WTC11 (cell line): Measurements from ENCODE around the gene PKMYT1. TPM values are rescaled to one million over a fixed set of nuclear protein-coding genes. Genes with fewer than 3 reads are reported as not detected.

Experiments
- ATAC-seq: fragments of 200-7000 bp; cut with Tn5 transposase; 2 replicates; pipeline ENCODE4 v1.10.0; 2021; ENCODE audit warnings: mild to moderate bottlenecking, moderate library complexity
- CTCF ChIA-PET: fragments of 300-600 bp; sonication (Branson Sonifier 250); formaldehyde crosslinking; loops from one replicate; lab custom pipeline; 2021; ENCODE audit warnings: antibody characterized with exemption; lab: Charles Lee
- POLR2A ChIA-PET: fragments of 350-600 bp; sonication (Branson Sonifier 250); formaldehyde crosslinking; loops from one replicate; lab custom pipeline; 2021; ENCODE audit warnings: antibody characterized with exemption; lab: Charles Lee
- DNase-seq: peaks from one replicate; pipeline ENCODE4 v3.0.0; 2021; ENCODE audit warnings: low spot score
- H3K27ac Mint-ChIP-seq: 2 replicates; pipeline ENCODE4 v1.8.0; 2021; ENCODE audit warnings: mixed read lengths
- H3K27me3 Mint-ChIP-seq: 2 replicates; pipeline ENCODE4 v1.8.0; 2021; ENCODE audit warnings: low read depth, mild to moderate bottlenecking, moderate library complexity, mixed read lengths
- H3K36me3 Mint-ChIP-seq: 2 replicates; pipeline ENCODE4 v1.8.0; 2021; ENCODE audit warnings: mixed read lengths
- H3K4me1 Mint-ChIP-seq: 2 replicates; pipeline ENCODE4 v1.8.0; 2022; ENCODE audit warnings: mixed read lengths
- H3K4me3 Mint-ChIP-seq: 2 replicates; pipeline ENCODE4 v1.8.0; 2021; ENCODE audit warnings: mild to moderate bottlenecking, moderate library complexity, mixed read lengths
- H3K9me3 Mint-ChIP-seq: 2 replicates; pipeline ENCODE4 v1.8.0; 2021; ENCODE audit warnings: mixed read lengths
- AFF4 ChIP-seq: sonication (generic); formaldehyde crosslinking; IDR thresholded peaks from 2 replicates; pipeline ENCODE4 v1.8.1; 2023; ENCODE audit warnings: mild to moderate bottlenecking, missing genetic modification reagents, borderline replicate concordance
- AR ChIP-seq: fragments of 250-450 bp; sonication (Bioruptor Pico); IDR thresholded peaks from 2 replicates; pipeline ENCODE4 v1.9.0; 2021; ENCODE audit warnings: mild to moderate bottlenecking
- ARID4B ChIP-seq: sonication (generic); formaldehyde crosslinking; IDR thresholded peaks from 2 replicates; pipeline ENCODE4 v1.8.0; 2023; ENCODE audit warnings: missing genetic modification reagents, mild to moderate bottlenecking, borderline replicate concordance
- ATF3 ChIP-seq: sonication (generic); formaldehyde crosslinking; conservative IDR thresholded peaks from 2 replicates; pipeline ENCODE4 v1.8.1; 2022; ENCODE audit warnings: mild to moderate bottlenecking, missing genetic modification reagents
- FOXK1 ChIP-seq: sonication (generic); formaldehyde crosslinking; IDR thresholded peaks from 2 replicates; pipeline ENCODE4 v1.8.0; 2022; ENCODE audit warnings: mild to moderate bottlenecking, moderate library complexity, missing genetic modification reagents
- JAZF1 ChIP-seq: fragments of 250-450 bp; sonication (Bioruptor Pico); IDR thresholded peaks from 2 replicates; pipeline ENCODE4 v1.9.0; 2021; ENCODE audit warnings: moderate library complexity, mild to moderate bottlenecking, inconsistent platforms
- MYBL2 ChIP-seq: sonication (generic); formaldehyde crosslinking; IDR thresholded peaks from 2 replicates; pipeline ENCODE4 v1.8.1; 2023; ENCODE audit warnings: mild to moderate bottlenecking, moderate library complexity, missing genetic modification reagents
- NR1H2 ChIP-seq: sonication (generic); formaldehyde crosslinking; IDR thresholded peaks from 2 replicates; pipeline ENCODE4 v1.9.0; 2021; ENCODE audit warnings: mild to moderate bottlenecking, moderate library complexity, missing genetic modification reagents
- PRDM15 ChIP-seq: sonication (generic); formaldehyde crosslinking; IDR thresholded peaks from 2 replicates; pipeline ENCODE4 v1.8.0; 2022; ENCODE audit warnings: missing genetic modification reagents
- SP1 ChIP-seq: sonication (generic); formaldehyde crosslinking; conservative IDR thresholded peaks from 2 replicates; pipeline ENCODE4 v1.8.1; 2022; ENCODE audit warnings: missing genetic modification reagents
- TEAD4 ChIP-seq: sonication (generic); formaldehyde crosslinking; IDR thresholded peaks from 2 replicates; pipeline ENCODE4 v1.8.0; 2022; ENCODE audit warnings: mild to moderate bottlenecking, missing genetic modification reagents
- ZNF532 ChIP-seq: fragments of 250-450 bp; sonication (Bioruptor Pico); IDR thresholded peaks from 2 replicates; pipeline ENCODE4 v1.9.0; 2021; ENCODE audit warnings: mild to moderate bottlenecking, borderline replicate concordance
- total RNA-seq: library from RNA; stranded (reverse); gene quantifications from 3 replicates; pipeline ENCODE4 v1.2.3, GENCODE V29; 2021

Gene PKMYT1
- total RNA-seq, 1 experiment from 2014 or later = 120 TPM

GRCh38 chr16:2980227-2981176 is at the start of gene PKMYT1 (continued):
- TF ChIP-seq AR (CRISPR knock-in tag) (no peak), SP1 (CRISPR knock-in tag) (peak; percentile 83)

- ChIA-PET CTCF (interaction anchor here (1.0 to 9.8 kb wide), 9 partner anchors 9 to 69 kb away, joined by 3 to 355 read pairs (median 86); partner anchors contain the start of genes BICDL2, CLDN6, CLDN9 and HCFC1R1), POLR2A (interaction anchor here (6.0 to 17.1 kb wide), 2 partner anchors 11 to 23 kb away, joined by 87 to 502 read pairs; partner anchors contain the start of genes CLDN6, CLDN9 and TNFRSF12A)
- H3K4me3 Mint-ChIP-seq = no peak overlapping the region
- no peaks in the 10 kb centered on the region for H3K27me3 Mint-ChIP-seq
- no peak for DNase-seq
- ATAC-seq = no peak
- no peaks in the 10 kb centered on the region for H3K9me3 Mint-ChIP-seq
- peaks cover 20% of the 10 kb centered on the region for H3K36me3 Mint-ChIP-seq
- no peak overlapping the region for H3K27ac Mint-ChIP-seq
- H3K4me1 Mint-ChIP-seq = peaks cover 22% of the 10 kb centered on the region
- TF ChIP-seq PRDM15 (CRISPR knock-in tag) (no peak), TEAD4 (CRISPR knock-in tag) (no peak), FOXK1 (no peak), ATF3 (CRISPR knock-in tag) (no peak), ARID4B (CRISPR knock-in tag) (no peak), JAZF1 (CRISPR knock-in tag) (no peak), AFF4 (CRISPR knock-in tag) (no peak), NR1H2 (CRISPR knock-in tag) (no peak), MYBL2 (CRISPR knock-in tag) (no peak), ZNF532 (no peak)
Observed at GRCh38 chr16:3029491-3030221, 49.4 kb upstream of the PKMYT1 start.
